ENCODE measurements around the gene SOD3.

- no peak for TF ChIP-seq POLR2AphosphoS5 (IDR thresholded peaks at IDR 0.05)
- TF ChIP-seq CTCF (IDR thresholded peaks at IDR 0.05 in 8 of 11, conservative IDR thresholded peaks at IDR 0.05 in 3 of 11) = no peak
These were observed 31.6 kb upstream of the SOD3 start for GRCh38 chr4:24763631-24764297.

Measured in spleen (tissue), 7 donors.